OCI-LY3 (cell line): ENCODE data around the gene CLSTN2.

Source experiments
- EZH2phosphoT487 ChIP-seq: fragments of 200-600 bp; shearing (Covaris generic); IDR thresholded peaks from 2 replicates; pipeline ENCODE4 v1.6.1; 2018; ENCODE audit warnings: antibody characterized with exemption, mixed run types, low read depth
- TF ChIP-seq, protein P1 (sequence below): fragments of 200-600, 300-600 bp; sonication (generic); IDR thresholded peaks from 2 replicates; pipeline ENCODE4 v1.5.1; 2014; ENCODE audit warnings: antibody characterized with exemption, low read length, low read depth

DNA sequence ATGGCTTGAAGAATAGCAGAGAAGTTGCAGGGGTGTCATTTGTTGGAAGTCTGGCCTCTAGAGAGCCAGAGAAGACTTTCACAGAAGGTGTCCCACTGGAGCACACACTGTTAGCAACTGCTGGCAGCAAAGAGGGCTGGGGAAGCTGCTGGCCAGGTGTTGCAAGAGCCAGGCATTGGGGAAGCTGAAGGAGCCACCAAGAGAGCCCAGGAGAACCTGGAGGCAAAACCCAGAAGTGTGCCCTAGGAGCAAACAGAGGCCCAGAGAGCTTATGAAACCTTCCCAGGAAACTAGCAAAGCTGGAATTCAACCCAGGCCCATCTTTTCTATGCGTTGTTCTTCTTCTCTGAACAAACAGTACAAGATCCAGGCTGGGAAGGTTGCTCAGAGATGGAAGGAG lies 610.2 kb downstream of the CLSTN2 start:
- TF ChIP-seq, protein P1, sequence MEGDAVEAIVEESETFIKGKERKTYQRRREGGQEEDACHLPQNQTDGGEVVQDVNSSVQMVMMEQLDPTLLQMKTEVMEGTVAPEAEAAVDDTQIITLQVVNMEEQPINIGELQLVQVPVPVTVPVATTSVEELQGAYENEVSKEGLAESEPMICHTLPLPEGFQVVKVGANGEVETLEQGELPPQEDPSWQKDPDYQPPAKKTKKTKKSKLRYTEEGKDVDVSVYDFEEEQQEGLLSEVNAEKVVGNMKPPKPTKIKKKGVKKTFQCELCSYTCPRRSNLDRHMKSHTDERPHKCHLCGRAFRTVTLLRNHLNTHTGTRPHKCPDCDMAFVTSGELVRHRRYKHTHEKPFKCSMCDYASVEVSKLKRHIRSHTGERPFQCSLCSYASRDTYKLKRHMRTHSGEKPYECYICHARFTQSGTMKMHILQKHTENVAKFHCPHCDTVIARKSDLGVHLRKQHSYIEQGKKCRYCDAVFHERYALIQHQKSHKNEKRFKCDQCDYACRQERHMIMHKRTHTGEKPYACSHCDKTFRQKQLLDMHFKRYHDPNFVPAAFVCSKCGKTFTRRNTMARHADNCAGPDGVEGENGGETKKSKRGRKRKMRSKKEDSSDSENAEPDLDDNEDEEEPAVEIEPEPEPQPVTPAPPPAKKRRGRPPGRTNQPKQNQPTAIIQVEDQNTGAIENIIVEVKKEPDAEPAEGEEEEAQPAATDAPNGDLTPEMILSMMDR: no peak
- no peak for TF ChIP-seq EZH2phosphoT487
